GM18861 (cell line): ENCODE results near the gene ABHD14A.

Experiments
- ATAC-seq: cut with Tn5 transposase; IDR thresholded peaks from one replicate; pipeline ENCODE4 v1.9.1; 2021; ENCODE audit not compliant: unreplicated experiment

Gene ABHD14A

GRCh38 chr3:51955175-51955892 lies 19.5 kb upstream of the ABHD14A start, which contains the start of gene GPR62:
TSS of gene GPR62 (plus strand) at chr3:51955381. CDS start at chr3:51955653, 272 bp downstream.
- ATAC-seq = no peak

GRCh38 chr3:51955893-51956770 lies 18.7 kb upstream of the ABHD14A start:
- no peak for ATAC-seq

GRCh38 chr3:51957520-51958205 lies 17.2 kb upstream of the ABHD14A start:
- ATAC-seq = no peak

- no peak for ATAC-seq
Measured at GRCh38 chr3:51958603-51959521, 16.0 kb upstream of the ABHD14A start.

- no peak for ATAC-seq
Measured at GRCh38 chr3:51959651-51960050, 15.2 kb upstream of the ABHD14A start.

GRCh38 chr3:51960386-51960785 lies 14.5 kb upstream of the ABHD14A start:
- ATAC-seq = no peak

GRCh38 chr3:51961011-51961410 lies 13.9 kb upstream of the ABHD14A start:
- no peak for ATAC-seq

- no peak for ATAC-seq
Measured at GRCh38 chr3:51961602-51962569, 13.0 kb upstream of the ABHD14A start.

- no peak for ATAC-seq
Measured at GRCh38 chr3:51962854-51963530, 11.9 kb upstream of the ABHD14A start.

- ATAC-seq = no peak
Measured at GRCh38 chr3:51963951-51964451, 10.9 kb upstream of the ABHD14A start.

GRCh38 chr3:51964521-51964920 lies 10.3 kb upstream of the ABHD14A start:
- ATAC-seq = no peak

- no peak for ATAC-seq
Measured at GRCh38 chr3:51966016-51966415, 8.8 kb upstream of the ABHD14A start.

GRCh38 chr3:51966486-51966885 lies 8.4 kb upstream of the ABHD14A start:
- no peak for ATAC-seq

GRCh38 chr3:51966922-51967383 lies 7.9 kb upstream of the ABHD14A start:
- ATAC-seq = no peak

GRCh38 chr3:51967384-51968169 lies 7.3 kb upstream of the ABHD14A start, which contains the start of gene PCBP4:
TSS of gene PCBP4 (minus strand) at chr3:51967454. CDS start at chr3:51961240, 6,214 bp downstream.
- no peak for ATAC-seq

- no peak for ATAC-seq
Measured at GRCh38 chr3:51968170-51968775, 6.6 kb upstream of the ABHD14A start.
